KOPT-K1 (cell line): Measurements from ENCODE around the gene PIGM.
A peak's percentile ranks its signal among the peaks of the same experiment; 100 is the strongest.

Source experiments
- H3K27ac ChIP-seq: fragments of 200-600 bp; sonication (generic); 2 replicates; pipeline ENCODE4 v1.5.1; 2016; ENCODE audit warnings: antibody characterized with exemption, mild to moderate bottlenecking, low read depth, low read length; ENCODE audit not compliant: poor library complexity, severe bottlenecking
- H3K36me3 ChIP-seq: fragments of 200-600 bp; sonication (generic); 2 replicates; pipeline ENCODE4 v1.5.1; 2017; ENCODE audit warnings: antibody characterized with exemption, mild to moderate bottlenecking, low read length, moderate library complexity; ENCODE audit not compliant: insufficient read depth
- H3K9me3 ChIP-seq: fragments of 200-600 bp; sonication (generic); 2 replicates; pipeline ENCODE4 v1.5.1; 2017; ENCODE audit warnings: antibody characterized with exemption, low read length, mild to moderate bottlenecking; ENCODE audit not compliant: insufficient read depth, poor library complexity, severe bottlenecking

The PIGM gene

DNA sequence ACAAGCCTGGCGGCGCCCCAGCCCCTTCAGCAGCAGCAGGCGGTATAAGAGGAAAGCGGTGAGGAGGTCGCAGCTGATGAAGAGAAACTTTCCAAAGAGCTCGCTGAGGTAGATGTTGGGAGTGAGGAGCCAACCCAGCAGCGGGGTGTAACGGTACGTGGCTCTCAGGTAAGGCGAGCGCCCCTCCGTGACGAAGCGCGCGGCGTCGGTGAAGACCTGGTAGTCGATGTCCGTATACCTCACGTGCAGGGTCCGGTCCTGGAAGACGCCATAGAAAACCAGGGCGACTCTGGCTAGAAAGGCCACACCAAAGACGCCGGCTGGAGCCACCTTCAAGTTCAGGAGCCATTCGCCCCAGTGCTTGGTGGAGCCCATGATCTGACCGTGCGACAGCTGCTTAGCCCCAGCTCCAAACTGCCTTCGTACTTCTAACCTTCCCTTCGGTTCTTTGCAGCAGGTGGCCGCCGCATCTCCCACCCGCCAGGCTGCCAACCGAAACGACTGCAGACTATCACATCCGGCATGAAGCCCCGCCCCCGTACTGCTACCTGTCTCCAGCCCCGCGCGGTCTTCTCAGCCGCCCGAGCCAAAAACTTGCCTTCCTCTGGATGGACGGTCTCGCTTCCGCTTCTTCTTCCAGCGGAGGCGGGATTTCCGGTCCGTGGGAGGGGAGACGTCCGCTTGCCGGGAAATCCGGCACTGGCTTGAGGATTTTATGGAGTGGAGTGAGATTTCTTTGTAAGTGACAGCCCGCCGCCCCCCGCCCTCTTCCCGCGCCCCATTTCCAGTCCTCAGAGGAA is at the start of gene PIGM:
PIGM (minus strand) TSS at position 626 of the 800 bp plus-strand sequence; CDS start at position 375, 251 bp downstream.
- H3K27ac ChIP-seq, result peak within 1 kb of the TSS; percentile 65

GRCh38 chr1:160081261-160081936 is 49.6 kb upstream of the PIGM start, which contains the start of gene KCNJ9:
TSS of gene KCNJ9 (plus strand) at chr1:160081538. CDS start at chr1:160084031, 2,493 bp downstream.
- Histone ChIP-seq H3K9me3 (no peaks in the 10 kb centered on the region), H3K36me3 (peaks cover 10% of the 10 kb centered on the region; the same call in 1 of the 2 replicates), H3K27ac (no peak within 1 kb of the TSS)

More for the DNA sequence above, at the start of gene PIGM:
- Histone ChIP-seq H3K36me3 (no peaks in the 10 kb centered on the region), H3K9me3 (no peaks in the 10 kb centered on the region)

GRCh38 chr1:160080381-160081100 is 48.8 kb upstream of the PIGM start:
- peaks cover 10% of the 10 kb centered on the region; the same call in 1 of the 2 replicates for H3K36me3 ChIP-seq
- H3K9me3 ChIP-seq, result no peaks in the 10 kb centered on the region
- no peak overlapping the region for H3K27ac ChIP-seq

DNA sequence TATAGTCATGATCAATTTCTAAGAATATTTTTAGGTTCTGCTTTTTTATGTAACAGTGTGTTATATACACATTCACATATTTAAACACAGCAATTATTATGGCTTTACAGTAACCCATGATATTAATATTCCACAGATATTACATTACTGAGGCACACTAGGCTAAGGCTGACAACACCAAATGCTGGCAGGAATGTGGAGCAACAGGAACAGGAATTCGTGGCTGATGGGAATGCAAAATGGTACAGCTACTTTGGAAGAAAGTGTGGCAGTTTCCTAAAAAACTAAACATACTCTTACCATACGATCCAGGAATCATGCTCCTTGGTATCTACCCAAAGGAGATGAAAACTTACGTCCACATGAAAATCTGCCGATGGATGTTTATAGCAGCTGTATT is 47.7 kb upstream of the PIGM start:
- Histone ChIP-seq H3K27ac (no peak overlapping the region), H3K36me3 (0 out of 2 replicates have a peak, but pooled peaks cover 3% of the 10 kb centered on the region), H3K9me3 (no peaks in the 10 kb centered on the region)

GRCh38 chr1:160078512-160079195 is 46.9 kb upstream of the PIGM start:
- H3K27ac ChIP-seq, result no peak overlapping the region
- H3K9me3 ChIP-seq, result no peaks in the 10 kb centered on the region
- no peaks in the 10 kb centered on the region for H3K36me3 ChIP-seq

GRCh38 chr1:160077486-160077885 is 45.7 kb upstream of the PIGM start:
- no peaks in the 10 kb centered on the region for H3K36me3 ChIP-seq
- no peaks in the 10 kb centered on the region for H3K9me3 ChIP-seq
- H3K27ac ChIP-seq, result no peak overlapping the region

GRCh38 chr1:160076295-160076694 is 44.5 kb upstream of the PIGM start:
- H3K36me3 ChIP-seq, result no peaks in the 10 kb centered on the region
- no peak overlapping the region for H3K27ac ChIP-seq
- H3K9me3 ChIP-seq, result no peaks in the 10 kb centered on the region

GRCh38 chr1:160075836-160076235 is 44.0 kb upstream of the PIGM start:
- H3K27ac ChIP-seq, result no peak overlapping the region
- H3K36me3 ChIP-seq, result no peaks in the 10 kb centered on the region
- H3K9me3 ChIP-seq, result no peaks in the 10 kb centered on the region

GRCh38 chr1:160074865-160075264 is 43.1 kb upstream of the PIGM start:
- no peaks in the 10 kb centered on the region for H3K36me3 ChIP-seq
- no peaks in the 10 kb centered on the region for H3K9me3 ChIP-seq
- no peak overlapping the region for H3K27ac ChIP-seq

- no peak overlapping the region for H3K27ac ChIP-seq
- H3K36me3 ChIP-seq, result no peaks in the 10 kb centered on the region
- H3K9me3 ChIP-seq, result no peaks in the 10 kb centered on the region
Observed at GRCh38 chr1:160071289-160071688, 39.5 kb upstream of the PIGM start.

- H3K36me3 ChIP-seq, result no peaks in the 10 kb centered on the region
- H3K9me3 ChIP-seq, result no peaks in the 10 kb centered on the region
- H3K27ac ChIP-seq, result no peak overlapping the region
Observed at GRCh38 chr1:160070243-160071163, 38.7 kb upstream of the PIGM start.

- Histone ChIP-seq H3K9me3 (no peaks in the 10 kb centered on the region), H3K27ac (no peak within 1 kb of the TSS), H3K36me3 (no peaks in the 10 kb centered on the region)
Observed at GRCh38 chr1:160069460-160070231, 37.9 kb upstream of the PIGM start, which contains the start of gene KCNJ10. TSS of gene KCNJ10 (minus strand) at chr1:160070160. CDS start at chr1:160042532, 27,628 bp downstream.

DNA sequence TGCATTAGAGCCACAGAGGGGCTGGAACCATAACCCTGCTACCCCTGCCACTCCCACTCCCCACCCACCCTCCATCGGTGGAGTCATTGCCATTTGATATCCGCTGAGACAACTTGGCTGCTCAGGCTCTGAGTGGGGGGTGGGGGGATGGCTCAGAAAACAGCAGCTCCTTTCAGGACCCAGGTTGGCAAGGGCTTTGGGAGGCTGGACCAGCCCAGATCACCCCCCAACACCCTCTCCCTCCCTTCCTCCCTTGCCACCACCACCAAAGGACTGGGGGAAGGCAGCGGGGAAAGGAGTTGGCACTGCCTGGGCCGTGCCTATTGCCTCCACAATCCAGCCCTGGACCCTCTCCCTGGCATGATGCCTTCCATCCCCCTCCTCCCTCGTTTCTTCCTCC is 36.4 kb upstream of the PIGM start:
- H3K27ac ChIP-seq, result no peak overlapping the region
- H3K36me3 ChIP-seq, result no peaks in the 10 kb centered on the region
- no peaks in the 10 kb centered on the region for H3K9me3 ChIP-seq
